ENCODE data around the gene RNASEH2A.
A peak's percentile ranks its signal among the peaks of the same experiment; 100 is the strongest.

Gene RNASEH2A

DNA sequence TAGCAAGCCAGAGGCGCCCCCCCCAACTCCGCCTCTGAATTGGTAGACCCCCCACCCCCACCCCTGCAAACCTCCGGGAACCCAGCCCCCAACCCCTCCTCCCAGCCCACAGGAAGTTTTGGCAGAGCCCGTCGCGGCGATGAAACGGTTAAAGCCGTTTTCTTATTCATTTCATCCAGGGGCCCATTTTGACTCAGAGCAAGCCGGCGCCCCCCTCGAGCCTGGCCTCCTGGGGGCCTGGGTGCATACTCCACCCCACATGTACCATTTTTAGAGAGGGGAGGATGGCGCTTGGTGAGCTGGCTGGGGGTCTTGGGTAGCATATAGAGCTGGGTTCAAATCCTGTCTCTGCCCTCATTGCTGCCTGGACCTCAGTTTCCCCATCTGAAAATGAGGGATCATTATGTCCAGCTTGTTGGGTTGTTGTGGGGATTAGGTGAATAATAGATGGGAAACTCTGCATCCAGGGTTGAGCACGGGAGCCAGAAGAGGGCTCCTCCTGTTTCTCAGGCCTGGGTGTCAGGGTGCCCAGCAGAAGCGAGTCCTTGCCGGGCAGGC, 23.0 kb upstream of the RNASEH2A start:
- no peak for DNase-seq

DNA sequence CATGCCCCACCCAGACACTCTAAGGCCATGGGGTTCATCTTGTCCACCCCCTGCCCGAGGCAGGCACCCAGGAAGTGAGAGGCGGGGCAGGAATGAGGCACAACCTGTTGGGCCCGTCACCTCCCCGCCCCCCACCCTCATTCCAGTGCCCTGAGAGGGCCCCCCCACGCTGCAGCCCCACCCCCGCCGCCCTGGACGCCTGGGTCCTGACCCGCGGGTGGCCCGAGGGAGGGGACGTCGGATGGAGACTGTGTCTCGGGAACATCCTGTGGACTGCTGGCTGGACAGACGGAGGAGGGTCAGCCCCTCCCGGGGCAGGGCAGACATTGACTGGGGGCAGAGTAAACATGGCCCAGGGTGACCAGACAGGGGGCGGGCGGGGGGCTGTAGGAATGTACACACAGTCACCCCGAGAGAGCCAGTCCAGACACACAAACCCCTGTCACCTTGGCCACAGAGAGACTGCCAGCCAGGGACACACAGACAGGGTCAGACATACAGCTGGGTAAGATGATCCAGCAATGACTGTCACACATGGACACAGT, 22.5 kb upstream of the RNASEH2A start:
- DNase-seq = peak; percentile 58

DNA sequence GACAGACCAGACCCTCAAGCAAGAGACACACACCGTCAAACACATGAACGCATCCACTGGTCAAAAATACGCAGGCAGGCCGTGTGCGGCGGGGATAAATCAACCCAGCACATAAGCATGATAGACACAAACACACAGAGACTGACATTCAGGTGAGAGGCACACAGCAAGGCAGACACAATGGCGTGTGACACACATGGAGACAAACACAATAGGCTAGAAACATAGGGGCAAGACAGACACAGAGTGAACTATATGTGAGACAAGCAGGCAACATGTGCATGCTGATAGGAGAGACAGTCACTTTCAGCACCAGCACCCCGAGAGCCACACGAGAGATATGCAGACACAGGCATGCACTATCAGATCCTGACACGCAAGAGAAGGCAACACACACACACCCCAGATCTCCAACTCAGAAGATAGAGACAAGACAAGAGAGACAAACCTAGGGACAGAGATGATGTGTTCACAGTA, 22.0 kb upstream of the RNASEH2A start:
- no peak for DNase-seq

DNA sequence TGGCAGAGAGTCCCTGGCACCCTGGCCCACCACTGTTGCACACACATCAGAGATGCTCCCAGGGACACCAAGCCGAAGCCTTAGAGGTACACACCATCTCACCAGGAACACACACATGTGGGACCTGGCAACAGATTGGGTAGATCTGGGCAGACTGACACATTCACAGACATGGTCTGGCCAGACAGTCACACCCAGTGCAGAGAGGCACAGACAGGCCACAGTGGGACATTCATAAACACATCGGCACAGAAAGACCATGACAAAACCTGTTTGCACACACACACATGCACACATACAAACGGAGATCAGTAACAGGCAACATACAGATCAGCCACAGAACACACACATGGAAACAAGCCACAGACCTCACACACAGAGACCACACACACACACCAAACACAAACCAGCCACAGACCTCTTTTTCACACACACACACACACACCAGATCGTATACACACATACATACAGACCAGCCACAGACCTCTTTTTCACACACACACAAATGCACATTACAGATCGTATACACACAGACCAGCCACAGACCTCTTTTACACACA, 21.4 kb upstream of the RNASEH2A start:
- peak; percentile 53 for DNase-seq

DNA sequence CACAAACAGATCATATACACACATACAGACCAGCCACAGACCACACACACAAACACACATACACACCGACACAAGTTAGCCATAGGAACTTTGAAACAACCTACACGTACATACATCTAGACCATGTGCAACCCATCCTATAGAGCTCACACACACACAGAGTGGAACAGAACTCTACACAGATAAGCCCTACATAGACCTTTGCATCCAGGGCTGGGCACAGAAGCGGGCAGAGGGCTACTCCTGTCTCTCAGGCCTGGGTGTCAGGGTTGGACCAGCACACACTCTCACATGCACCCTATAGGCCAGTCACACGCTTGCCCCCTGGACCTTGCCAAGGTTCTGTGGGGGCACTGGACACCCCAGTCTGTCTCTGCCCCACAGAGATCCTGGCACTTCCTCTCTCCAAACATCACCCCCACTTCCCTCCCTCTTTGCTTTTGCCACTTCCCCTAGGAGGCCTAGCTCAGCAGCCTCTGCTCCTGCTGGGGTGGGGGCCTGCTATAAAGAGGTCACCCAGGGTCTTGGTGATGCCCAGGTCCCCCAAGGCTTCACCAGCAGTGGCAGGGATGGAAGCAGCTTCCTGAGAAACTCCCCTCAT, 20.9 kb upstream of the RNASEH2A start:
- DNase-seq = peak; percentile 37

DNA sequence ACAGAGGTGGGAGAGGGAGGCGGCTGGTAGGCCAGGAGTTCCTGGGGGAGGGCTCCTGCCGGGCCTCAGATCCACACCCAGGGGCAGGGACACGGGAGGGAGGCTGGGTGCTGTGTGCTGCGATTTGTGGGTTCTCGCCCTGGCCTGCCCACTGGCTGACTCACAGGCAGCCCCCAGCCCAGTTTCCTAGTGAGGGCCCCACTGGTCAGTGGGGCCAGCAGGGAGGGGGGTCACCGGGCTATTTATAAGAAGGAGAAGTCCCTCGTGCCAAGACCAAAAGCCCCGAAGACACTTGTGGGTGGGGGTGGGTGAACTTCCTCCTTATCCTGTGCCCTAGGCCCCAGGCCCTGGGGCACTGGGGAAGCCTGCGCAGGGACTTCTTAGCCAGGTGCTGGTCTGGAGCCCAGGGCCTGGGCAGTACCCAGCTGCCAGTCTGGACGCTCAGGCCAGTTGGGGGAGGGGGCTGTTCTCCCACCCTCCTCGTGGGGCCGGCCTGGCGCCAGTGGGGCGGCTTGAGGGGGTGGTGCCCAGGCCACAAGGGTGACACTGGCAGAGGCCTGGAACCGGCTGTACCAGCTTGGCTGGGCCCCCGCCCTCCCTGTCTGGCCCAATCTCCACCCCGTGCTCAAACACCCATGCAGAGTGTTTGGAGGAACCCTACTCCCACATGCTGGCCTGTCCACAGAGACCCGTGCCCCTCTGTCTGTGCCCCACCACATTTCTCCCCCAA, 20.1 kb upstream of the RNASEH2A start:
- DNase-seq = peak; percentile 33

DNA sequence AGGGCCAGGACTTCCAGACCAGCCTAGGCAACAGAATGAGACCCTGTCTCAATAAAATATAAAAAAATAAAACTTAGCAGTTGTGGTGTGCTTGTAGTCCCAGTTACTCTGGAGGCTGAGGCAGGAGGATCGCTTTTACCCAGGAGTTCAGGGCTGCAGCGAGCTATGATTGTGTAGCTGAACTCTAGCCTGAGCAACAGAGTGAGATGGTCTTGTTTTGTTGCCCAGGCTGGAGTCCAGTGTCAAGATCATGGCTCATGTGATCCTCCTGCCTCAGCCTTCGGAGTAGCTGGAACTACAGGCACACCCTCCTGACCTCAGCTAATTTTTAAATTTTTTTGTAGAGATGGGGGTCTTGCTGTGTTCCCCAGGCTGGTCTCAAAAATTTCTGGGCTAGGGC, 19.4 kb upstream of the RNASEH2A start:
- DNase-seq = no peak

DNA sequence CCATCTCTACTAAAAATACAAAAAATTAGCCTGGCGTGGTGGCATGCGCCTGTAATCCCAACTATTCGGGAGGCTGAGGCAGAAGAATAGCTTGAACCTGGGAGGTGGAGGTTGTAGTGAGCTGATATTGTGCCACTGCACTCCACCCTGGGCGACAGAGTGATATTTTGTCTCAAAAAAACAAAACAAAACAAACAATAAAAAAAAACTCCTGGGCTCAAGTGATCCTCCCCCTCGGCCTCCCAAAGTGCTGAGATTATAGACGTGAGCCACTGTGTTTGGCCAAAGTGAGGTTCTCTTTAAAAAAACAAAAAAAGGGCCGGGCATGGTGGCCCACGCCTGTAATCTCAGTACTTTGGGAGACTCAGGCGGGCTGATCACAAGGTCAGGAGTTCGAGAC, 18.9 kb upstream of the RNASEH2A start:
- no peak for DNase-seq

DNA sequence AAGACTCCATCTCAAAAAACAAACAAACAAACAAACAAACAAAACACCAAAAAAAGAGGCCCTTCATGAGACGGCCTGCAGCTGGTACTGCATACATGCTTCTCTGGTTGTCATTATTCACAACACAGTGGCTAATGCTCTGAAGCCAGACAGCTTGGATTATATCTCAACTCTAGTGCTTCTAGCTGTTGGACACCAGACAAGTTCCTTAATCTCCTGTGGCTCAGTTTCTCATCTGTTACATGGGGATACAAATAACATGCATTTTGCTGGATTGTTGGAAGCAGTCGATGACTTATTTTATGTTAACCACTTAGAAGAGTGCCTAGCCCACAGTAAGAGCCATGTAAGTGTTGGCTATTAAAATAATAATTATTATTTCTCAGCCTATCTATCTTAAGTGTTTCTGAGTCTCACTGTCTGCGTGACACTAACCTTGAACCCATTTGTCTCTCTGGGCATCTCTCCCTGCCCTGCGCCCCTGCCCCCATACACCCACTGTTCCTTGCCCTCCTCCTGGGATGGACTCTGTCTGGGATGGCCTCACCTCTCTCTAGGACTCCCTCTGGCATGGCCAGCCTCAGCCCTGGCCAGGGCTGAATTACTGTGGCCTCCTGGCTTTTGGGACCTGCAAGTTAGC, 18.2 kb upstream of the RNASEH2A start:
- no peak for DNase-seq

DNA sequence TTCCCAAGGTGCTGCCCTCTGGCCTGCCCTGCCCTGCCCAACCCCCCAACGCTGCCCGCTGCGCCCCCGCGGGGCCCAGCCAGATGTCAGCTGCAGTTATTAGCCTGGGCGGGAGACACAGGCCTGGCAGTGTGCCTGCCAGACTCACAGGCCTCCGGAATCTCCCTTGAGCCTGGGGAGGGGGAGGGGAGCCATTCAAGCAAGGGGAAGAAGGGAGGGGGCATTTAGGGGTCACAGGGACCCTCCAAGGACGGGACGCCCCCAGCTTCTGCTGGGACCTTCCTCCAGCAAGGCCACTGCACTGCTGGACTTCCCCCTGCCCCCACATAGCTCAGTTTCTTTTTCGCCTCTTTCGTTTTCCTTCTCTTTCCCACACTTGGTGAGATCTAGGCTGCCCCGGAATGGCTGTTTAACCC, 17.7 kb upstream of the RNASEH2A start:
- peak; percentile 69 for DNase-seq

DNA sequence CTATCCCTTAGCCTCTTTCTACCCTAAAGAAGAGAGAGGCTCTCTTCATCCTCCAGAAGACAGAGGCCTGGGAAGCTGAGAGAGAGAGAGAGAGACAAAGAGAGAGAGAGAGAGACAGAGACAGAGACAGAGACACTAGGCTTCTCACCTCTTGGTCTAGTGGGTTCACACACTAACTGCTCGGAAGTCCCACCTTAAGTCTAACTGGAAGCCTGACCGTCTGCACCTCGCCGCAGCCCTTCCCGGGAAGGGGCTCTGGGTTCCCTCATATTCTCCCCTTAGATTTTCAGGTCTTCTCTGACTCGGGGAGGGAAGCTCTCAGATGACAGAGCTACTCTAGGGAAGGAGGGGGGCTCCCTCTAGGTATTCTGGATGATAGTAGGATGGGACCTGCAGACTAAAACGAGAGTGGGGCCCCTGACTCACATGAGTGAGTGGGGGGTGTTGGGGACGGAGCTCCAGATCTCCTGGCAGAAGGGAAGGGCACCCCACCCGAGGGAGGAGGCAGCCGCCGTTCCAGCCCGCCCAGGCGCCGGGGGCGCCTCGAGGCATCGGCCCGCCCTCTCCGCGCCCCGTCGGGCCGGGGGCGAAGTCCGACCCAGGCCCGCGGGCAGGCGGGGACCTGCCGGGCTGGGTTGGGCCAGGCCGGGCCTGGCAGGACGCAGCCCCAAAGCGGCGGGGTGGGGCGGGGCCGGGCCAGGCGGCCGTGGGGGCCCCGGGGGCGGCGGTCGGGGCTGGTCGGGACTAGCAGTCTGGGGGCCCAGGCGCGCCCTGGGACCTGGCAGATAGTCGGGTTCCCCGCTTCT, 17.1 kb upstream of the RNASEH2A start:
- peak; percentile 64 for DNase-seq

DNA sequence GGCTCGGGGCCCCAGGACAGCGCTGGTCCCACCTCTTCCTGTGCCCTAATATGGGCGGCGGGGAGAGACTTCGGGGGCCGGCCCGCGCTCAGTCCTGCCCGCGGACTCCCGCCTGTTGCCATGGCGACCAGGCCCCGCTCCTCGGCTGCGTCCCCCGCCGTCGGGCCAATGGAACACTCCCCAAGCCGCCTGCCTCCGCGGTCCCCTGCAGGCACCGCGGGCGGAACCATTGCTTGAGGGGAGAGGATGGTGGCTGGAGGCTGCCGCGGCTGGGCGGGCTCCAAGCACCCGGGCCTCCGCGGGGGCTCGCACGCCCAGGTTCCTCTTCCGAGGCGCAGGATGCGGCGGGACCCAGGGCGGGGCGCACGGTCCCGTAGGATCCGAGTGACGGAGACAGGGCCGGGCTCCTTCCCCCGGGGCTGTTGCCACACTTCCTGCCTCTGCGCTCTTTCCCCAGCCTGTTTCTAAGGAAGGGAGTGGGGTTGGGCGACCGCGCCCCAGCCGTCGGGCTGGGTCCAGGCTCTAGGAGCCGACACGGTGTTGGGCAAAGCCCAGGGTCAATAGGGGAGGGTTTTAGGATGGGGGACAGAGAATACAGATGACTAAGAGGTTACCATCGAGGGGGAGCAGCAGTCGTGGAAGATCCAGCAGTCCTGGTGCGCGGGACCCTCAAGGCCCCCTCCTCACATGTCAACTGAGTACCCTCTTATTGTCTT, 16.3 kb upstream of the RNASEH2A start:
- DNase-seq = peak; percentile 97

DNA sequence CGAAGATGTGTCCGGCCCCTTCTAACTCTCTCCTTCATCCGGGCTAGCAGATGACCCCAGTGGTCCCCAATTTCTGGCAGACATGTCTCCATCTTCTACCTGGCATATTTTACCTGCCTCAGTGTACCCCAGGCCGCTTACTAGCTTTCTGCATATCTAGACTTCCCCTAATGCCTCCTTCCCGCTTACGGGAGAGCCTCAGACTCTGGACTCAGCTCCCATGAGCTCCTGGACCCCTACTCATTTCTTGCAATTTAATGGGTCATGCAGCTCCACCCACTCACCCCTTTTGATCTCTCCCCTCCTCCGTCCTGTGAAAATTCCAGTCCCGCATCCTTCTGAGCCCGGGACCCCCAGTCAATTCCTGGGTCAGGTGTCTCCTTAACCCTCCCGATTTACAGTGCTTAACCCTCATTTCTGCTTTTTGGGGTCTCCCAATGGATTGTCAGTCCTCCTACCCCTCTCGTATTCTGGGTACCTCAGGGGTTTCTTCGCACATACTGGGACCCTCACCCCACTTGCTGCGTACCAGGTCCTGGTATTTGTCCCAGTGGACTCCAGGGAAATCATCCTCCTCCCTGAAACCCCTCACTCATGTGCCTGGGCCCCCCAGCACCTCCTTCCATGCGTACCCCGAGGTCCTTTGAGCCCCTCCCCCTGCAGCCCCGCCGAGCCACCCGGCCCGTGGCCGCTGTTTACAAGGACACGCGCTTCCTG, 15.6 kb upstream of the RNASEH2A start:
- DNase-seq = peak; percentile 45

DNA sequence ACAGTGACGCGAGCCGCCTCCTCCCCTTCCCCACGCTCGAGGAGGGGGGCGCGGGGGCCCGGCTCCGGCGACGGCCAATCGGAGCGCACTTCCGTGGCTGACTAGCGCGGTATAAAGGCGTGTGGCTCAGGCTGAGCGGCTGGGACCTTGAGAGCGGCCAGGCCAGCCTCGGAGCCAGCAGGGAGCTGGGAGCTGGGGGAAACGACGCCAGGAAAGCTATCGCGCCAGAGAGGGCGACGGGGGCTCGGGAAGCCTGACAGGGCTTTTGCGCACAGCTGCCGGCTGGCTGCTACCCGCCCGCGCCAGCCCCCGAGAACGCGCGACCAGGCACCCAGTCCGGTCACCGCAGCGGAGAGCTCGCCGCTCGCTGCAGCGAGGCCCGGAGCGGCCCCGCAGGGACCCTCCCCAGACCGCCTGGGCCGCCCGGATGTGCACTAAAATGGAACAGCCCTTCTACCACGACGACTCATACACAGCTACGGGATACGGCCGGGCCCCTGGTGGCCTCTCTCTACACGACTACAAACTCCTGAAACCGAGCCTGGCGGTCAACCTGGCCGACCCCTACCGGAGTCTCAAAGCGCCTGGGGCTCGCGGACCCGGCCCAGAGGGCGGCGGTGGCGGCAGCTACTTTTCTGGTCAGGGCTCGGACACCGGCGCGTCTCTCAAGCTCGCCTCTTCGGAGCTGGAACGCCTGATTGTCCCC, 14.9 kb upstream of the RNASEH2A start, which contains the start of gene JUNB:
JUNB (plus strand) TSS at position 142 of the 706 bp plus-strand sequence; CDS start at position 428, 286 bp downstream.
- DNase-seq = peak; percentile 98

DNA sequence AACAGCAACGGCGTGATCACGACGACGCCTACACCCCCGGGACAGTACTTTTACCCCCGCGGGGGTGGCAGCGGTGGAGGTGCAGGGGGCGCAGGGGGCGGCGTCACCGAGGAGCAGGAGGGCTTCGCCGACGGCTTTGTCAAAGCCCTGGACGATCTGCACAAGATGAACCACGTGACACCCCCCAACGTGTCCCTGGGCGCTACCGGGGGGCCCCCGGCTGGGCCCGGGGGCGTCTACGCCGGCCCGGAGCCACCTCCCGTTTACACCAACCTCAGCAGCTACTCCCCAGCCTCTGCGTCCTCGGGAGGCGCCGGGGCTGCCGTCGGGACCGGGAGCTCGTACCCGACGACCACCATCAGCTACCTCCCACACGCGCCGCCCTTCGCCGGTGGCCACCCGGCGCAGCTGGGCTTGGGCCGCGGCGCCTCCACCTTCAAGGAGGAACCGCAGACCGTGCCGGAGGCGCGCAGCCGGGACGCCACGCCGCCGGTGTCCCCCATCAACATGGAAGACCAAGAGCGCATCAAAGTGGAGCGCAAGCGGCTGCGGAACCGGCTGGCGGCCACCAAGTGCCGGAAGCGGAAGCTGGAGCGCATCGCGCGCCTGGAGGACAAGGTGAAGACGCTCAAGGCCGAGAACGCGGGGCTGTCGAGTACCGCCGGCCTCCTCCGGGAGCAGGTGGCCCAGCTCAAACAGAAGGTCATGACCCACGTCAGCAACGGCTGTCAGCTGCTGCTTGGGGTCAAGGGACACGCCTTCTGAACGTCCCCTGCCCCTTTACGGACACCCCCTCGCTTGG, 14.1 kb upstream of the RNASEH2A start:
- DNase-seq = peak; percentile 81

DNA sequence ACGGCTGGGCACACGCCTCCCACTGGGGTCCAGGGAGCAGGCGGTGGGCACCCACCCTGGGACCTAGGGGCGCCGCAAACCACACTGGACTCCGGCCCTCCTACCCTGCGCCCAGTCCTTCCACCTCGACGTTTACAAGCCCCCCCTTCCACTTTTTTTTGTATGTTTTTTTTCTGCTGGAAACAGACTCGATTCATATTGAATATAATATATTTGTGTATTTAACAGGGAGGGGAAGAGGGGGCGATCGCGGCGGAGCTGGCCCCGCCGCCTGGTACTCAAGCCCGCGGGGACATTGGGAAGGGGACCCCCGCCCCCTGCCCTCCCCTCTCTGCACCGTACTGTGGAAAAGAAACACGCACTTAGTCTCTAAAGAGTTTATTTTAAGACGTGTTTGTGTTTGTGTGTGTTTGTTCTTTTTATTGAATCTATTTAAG, 13.5 kb upstream of the RNASEH2A start:
- no peak for DNase-seq

DNA sequence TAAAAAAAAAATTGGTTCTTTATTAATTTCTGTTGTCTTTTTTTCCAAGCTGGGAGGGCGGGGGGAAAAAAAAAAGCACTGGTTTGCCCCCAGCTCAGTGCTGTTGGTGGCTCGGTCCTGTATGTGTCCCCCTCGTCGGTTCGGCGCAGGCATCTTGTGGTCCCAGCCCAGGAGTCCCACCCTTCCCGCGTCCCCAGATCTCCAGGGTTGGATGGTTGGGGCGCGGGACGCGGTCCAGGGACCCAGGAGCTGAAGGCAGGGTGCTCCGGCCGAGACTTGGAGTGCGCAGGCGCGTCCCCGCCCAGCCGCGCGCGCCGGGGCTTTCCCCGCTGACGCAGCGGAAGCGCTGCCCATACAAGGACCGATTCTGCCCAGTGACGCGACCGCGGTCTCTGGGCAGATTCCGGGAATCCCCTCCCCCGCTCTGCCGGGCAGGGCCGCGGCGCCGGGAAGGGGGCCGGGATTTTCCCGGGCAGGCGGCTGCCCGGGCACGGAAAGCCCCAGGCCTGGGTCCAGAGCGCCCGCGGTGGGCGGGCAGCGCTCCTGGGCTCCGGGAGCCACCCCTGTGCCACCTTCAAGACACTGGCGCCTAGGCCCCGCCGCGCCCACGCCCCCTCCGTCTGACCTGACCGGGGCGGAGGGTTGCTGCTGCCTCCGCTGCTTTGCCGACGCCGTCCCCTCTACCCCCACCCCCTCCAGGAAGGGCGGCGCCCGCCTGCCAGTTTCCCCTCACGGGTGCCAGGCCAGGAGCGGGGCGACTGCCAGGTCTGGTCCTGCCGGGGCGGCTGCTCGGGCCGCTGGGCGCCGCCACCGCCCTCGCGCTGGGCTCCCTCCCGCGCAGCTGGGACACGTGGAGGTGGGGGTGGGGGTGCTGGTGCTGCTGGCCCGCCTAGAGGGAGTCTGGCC, 12.8 kb upstream of the RNASEH2A start:
- peak; percentile 94 for DNase-seq
